ENCODE data around the gene ZFYVE26.

DNA sequence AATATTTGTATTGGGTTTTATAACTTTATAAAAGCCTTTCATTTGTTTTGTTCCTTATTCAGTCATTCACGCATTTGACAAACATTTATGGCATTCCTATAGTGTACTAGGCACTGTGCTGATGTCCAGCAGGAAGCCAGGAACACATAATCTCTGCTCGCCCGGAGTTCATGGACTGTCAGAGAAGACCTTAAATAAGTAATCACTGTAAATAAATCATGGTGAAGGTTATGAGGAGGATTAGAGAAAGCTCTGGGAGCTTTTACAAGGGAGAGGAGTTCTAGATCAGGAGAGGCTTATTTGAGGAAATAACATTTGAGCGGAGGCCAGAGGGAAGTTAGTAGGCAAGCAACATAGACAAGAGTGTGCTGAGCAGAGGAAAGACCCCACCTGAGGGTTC is 119.4 kb downstream of the ZFYVE26 start:
- TF ChIP-seq, protein P1, sequence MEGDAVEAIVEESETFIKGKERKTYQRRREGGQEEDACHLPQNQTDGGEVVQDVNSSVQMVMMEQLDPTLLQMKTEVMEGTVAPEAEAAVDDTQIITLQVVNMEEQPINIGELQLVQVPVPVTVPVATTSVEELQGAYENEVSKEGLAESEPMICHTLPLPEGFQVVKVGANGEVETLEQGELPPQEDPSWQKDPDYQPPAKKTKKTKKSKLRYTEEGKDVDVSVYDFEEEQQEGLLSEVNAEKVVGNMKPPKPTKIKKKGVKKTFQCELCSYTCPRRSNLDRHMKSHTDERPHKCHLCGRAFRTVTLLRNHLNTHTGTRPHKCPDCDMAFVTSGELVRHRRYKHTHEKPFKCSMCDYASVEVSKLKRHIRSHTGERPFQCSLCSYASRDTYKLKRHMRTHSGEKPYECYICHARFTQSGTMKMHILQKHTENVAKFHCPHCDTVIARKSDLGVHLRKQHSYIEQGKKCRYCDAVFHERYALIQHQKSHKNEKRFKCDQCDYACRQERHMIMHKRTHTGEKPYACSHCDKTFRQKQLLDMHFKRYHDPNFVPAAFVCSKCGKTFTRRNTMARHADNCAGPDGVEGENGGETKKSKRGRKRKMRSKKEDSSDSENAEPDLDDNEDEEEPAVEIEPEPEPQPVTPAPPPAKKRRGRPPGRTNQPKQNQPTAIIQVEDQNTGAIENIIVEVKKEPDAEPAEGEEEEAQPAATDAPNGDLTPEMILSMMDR (conservative IDR thresholded peaks at IDR 0.05; ENCODE audit: low read depth, low read length): no peak
- TF ChIP-seq EZH2 (IDR thresholded peaks at IDR 0.05; ENCODE audit: borderline replicate concordance, low read depth, low read length, poor library complexity, severe bottlenecking): no peak

Measured in A673 (cell line).